OCI-LY7 (cell line): ENCODE data around the gene CHST13. TPM values are rescaled to one million over a fixed set of nuclear protein-coding genes. Genes with fewer than 3 reads are reported as not detected.

ENCODE experiments used
- BruUV-seq: library from RNA; stranded (reverse); fragments of 400-500 nt; replicated peaks from 2 replicates; lab custom pipeline; 2021; lab: Mats Ljungman, UMichigan
- CTCF ChIA-PET: fragments of 300-600 bp; sonication (Branson Sonifier 250); formaldehyde crosslinking; loops from one replicate; lab custom pipeline; 2022; ENCODE audit warnings: antibody characterized with exemption; ENCODE audit not compliant: unreplicated experiment; lab: Charles Lee
- POLR2A ChIA-PET: fragments of 300-600 bp; sonication (Branson Sonifier 250); formaldehyde crosslinking; loops from one replicate; lab custom pipeline; 2022; ENCODE audit warnings: antibody characterized with exemption; lab: Charles Lee
- DNase-seq: peaks from one replicate; pipeline ENCODE4 v3.0.0-alpha.2; 2015; ENCODE audit warnings: low spot score
- H2AFZ ChIP-seq: fragments of 200-600 bp; sonication (generic), shearing (Covaris generic); 2 replicates; pipeline ENCODE4 v1.6.1; 2014; ENCODE audit warnings: mild to moderate bottlenecking, antibody characterized with exemption, low read length, moderate library complexity
- H3K27ac ChIP-seq: fragments of 200-600 bp; sonication (generic); 2 replicates; pipeline ENCODE4 v1.5.1; 2014; ENCODE audit warnings: mixed run types, low read depth, mild to moderate bottlenecking, moderate library complexity, low read length, inconsistent platforms; ENCODE audit not compliant: poor library complexity, severe bottlenecking
- H3K36me3 ChIP-seq: fragments of 200-600 bp; sonication (generic); 2 replicates; pipeline ENCODE4 v1.6.1; 2014; ENCODE audit warnings: mild to moderate bottlenecking, antibody characterized with exemption, low read length, moderate library complexity, mixed read lengths; ENCODE audit not compliant: insufficient read depth
- H3K4me1 ChIP-seq: fragments of 200-600 bp; sonication (generic); 2 replicates; pipeline ENCODE4 v1.5.1; 2014; ENCODE audit warnings: mild to moderate bottlenecking, low read length; ENCODE audit not compliant: insufficient read depth, poor library complexity, severe bottlenecking
- H3K4me2 ChIP-seq: fragments of 200-600 bp; sonication (generic); 2 replicates; pipeline ENCODE4 v1.6.1; 2014; ENCODE audit warnings: mild to moderate bottlenecking, low read length
- H3K4me3 ChIP-seq: fragments of 200-600 bp; sonication (generic); 2 replicates; pipeline ENCODE4 v1.5.1; 2014; ENCODE audit warnings: mild to moderate bottlenecking, low read depth, low read length; ENCODE audit not compliant: poor library complexity, severe bottlenecking
- H3K79me2 ChIP-seq: fragments of 200-600 bp; sonication (generic); 2 replicates; pipeline ENCODE4 v1.6.1; 2016; ENCODE audit warnings: low read depth, mild to moderate bottlenecking, low read length, moderate library complexity, mixed read lengths; ENCODE audit not compliant: insufficient read depth
- H3K9me2 ChIP-seq: fragments of 200-600 bp; sonication (generic); 2 replicates; pipeline ENCODE4 v1.6.1; 2016; ENCODE audit warnings: mild to moderate bottlenecking, low read length, mixed read lengths; ENCODE audit not compliant: insufficient read depth
- H3K9me3 ChIP-seq: fragments of 200-600 bp; sonication (generic); 2 replicates; pipeline ENCODE4 v1.6.1; 2014; ENCODE audit warnings: mild to moderate bottlenecking, mixed run types, low read length, mixed read lengths
- H4K20me1 ChIP-seq: fragments of 200-600 bp; sonication (generic); 2 replicates; pipeline ENCODE4 v1.6.1; 2014; ENCODE audit warnings: mild to moderate bottlenecking, antibody characterized with exemption, low read length, moderate library complexity, mixed read lengths; ENCODE audit not compliant: insufficient read depth
- EZH2phosphoT487 ChIP-seq: fragments of 200-600 bp; sonication (generic); IDR thresholded peaks from 2 replicates; pipeline ENCODE4 v1.6.1; 2018; ENCODE audit warnings: low read depth, borderline replicate concordance, mild to moderate bottlenecking, mixed run types, antibody characterized with exemption, low read length, moderate library complexity, mixed read lengths
- intact Hi-C: fragments of 100-400 bp; cut with micrococcal nuclease; formaldehyde crosslinking; loops from one replicate; pipeline ENCODE4 v1.10.0; 2022; ENCODE audit not compliant: unreplicated experiment
- total RNA-seq, 2 experiments: library from RNA; depleted of rRNA in 1 of 2; stranded (reverse); fragments of >200 nt in 1 of 2; shearing (Covaris generic) in 1 of 2; gene quantifications; 2 replicates each; pipeline ENCODE4 v1.2.3, GENCODE V29; 2014 to 2022
- TF ChIP-seq, protein P1 (sequence below): fragments of 200-600 bp; sonication (generic); conservative IDR thresholded peaks from 2 replicates; pipeline ENCODE4 v1.5.1; 2014; ENCODE audit warnings: mild to moderate bottlenecking, antibody characterized with exemption, low read length, moderate library complexity, mixed read lengths

Gene CHST13
- total RNA-seq, 2 experiments from 2014 or later, result not detected

DNA sequence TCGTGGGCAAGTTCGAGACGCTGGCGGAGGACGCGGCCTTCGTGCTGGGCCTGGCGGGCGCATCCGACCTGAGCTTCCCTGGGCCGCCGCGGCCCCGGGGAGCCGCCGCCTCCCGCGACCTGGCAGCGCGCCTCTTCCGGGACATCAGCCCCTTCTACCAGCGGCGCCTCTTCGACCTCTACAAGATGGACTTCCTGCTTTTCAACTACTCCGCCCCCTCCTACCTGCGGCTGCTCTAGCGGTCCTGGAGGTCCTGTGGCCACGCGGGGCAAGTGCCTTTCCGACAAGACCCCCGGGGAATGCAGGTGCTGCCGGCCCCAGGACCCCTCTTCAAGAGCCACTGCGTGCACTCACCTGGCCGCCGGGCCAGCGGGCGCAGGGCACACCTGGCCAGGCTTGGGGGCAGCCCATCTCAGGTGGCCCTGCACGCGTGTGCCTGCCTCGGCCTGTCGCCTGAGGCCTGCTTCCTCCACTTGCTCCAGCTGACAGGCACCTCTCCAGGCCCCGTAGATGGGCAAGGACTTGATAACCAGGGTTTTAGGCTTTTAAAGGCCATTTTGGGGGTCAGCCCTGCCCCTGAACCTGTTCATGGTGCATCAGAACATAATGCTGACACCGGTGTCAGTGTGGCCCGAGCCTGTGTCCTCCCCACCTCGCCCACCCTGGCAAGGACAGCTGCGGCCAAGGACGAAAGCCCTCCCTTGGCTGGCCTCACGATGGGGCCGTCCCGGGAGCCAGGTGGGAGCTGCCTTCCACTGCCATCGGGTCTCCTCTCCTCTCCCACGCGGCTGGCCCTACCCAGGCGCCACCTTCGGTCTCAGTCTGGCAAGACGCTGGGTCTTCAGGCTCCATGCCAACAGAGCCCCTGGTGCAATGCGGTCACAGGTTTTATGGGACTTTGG, 18.6 kb downstream of the CHST13 start:
- H3K79me2 ChIP-seq, result no peaks in the 10 kb centered on the region
- H4K20me1 ChIP-seq, result no peaks in the 10 kb centered on the region
- H3K36me3 ChIP-seq, result no peaks in the 10 kb centered on the region
- no peak overlapping the region for H3K4me2 ChIP-seq
- BruUV-seq, result no TSS peak
- no peaks in the 10 kb centered on the region for H3K9me3 ChIP-seq
- H3K4me1 ChIP-seq, result no peaks in the 10 kb centered on the region
- intact Hi-C loops, result no loop called here
- no peak for DNase-seq
- H3K9me2 ChIP-seq, result no peaks in the 10 kb centered on the region
- CTCF ChIA-PET, result no interaction called here
- no peak overlapping the region for H2AFZ ChIP-seq
- no peak overlapping the region for H3K27ac ChIP-seq
- no peak overlapping the region for H3K4me3 ChIP-seq
- POLR2A ChIA-PET, result no interaction called here
- no peak for TF ChIP-seq EZH2phosphoT487
- TF ChIP-seq, protein P1, sequence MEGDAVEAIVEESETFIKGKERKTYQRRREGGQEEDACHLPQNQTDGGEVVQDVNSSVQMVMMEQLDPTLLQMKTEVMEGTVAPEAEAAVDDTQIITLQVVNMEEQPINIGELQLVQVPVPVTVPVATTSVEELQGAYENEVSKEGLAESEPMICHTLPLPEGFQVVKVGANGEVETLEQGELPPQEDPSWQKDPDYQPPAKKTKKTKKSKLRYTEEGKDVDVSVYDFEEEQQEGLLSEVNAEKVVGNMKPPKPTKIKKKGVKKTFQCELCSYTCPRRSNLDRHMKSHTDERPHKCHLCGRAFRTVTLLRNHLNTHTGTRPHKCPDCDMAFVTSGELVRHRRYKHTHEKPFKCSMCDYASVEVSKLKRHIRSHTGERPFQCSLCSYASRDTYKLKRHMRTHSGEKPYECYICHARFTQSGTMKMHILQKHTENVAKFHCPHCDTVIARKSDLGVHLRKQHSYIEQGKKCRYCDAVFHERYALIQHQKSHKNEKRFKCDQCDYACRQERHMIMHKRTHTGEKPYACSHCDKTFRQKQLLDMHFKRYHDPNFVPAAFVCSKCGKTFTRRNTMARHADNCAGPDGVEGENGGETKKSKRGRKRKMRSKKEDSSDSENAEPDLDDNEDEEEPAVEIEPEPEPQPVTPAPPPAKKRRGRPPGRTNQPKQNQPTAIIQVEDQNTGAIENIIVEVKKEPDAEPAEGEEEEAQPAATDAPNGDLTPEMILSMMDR, result no peak

DNA sequence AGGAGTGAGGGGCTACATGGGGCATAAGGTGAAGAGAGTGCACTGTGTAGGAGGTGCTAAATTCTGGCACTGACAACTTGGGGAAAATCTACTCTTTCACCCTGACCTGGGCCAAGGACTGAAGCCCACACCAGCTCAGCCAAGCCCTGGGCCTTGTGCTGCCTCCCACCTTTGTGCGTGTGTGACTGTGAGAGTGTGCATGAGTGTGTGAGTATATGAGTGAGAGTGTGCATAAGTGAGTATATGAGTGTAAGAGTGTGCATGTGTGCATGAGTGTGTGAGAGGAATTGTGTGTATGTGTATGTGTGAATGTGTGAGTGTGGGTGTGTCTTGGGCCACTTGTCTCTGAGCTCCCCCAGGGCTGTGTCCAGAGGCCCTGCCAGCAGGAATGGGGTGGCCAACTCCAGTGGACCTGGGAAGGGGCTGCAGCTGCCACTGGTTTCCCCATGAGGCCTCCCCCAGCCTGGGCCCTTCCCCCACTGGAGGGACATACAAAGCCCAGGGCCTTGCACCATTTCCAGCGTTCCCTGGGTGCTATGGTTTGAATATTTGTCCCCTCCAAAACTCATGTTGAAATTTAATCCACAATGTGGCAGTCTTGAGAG, 19.6 kb downstream of the CHST13 start:
- no TSS peak for BruUV-seq
- no peak overlapping the region for H2AFZ ChIP-seq
- ChIA-PET POLR2A (interaction anchor here (0.9 kb wide), 1 partner anchor 366 kb away, joined by 4 read pairs; no protein-coding TSS in a partner anchor), CTCF (no interaction called here)
- H3K79me2 ChIP-seq, result no peaks in the 10 kb centered on the region
- H3K36me3 ChIP-seq, result no peaks in the 10 kb centered on the region
- no peak for DNase-seq
- H3K9me2 ChIP-seq, result no peaks in the 10 kb centered on the region
- H3K4me1 ChIP-seq, result no peaks in the 10 kb centered on the region
- TF ChIP-seq, protein P1, result no peak
- no peak for TF ChIP-seq EZH2phosphoT487
- no peak overlapping the region for H3K4me2 ChIP-seq
- no peaks in the 10 kb centered on the region for H3K9me3 ChIP-seq
- intact Hi-C loops, result no loop called here
- no peak overlapping the region for H3K27ac ChIP-seq
- no peaks in the 10 kb centered on the region for H4K20me1 ChIP-seq
- no peak overlapping the region for H3K4me3 ChIP-seq
